Chondrocyte (in vitro differentiated cells): ENCODE measurements around the gene ZNF136. TPM values are rescaled to one million over a fixed set of nuclear protein-coding genes. Genes with fewer than 3 reads are reported as not detected.

Source experiments
- DNase-seq: peaks from one replicate; pipeline ENCODE4 v3.0.0; 2021; ENCODE audit warnings: mixed read lengths, low spot score
- H3K27ac Mint-ChIP-seq: one replicate; pipeline ENCODE4 v1.8.0; 2021; ENCODE audit warnings: mild to moderate bottlenecking, moderate library complexity, mixed read lengths; ENCODE audit not compliant: unreplicated experiment
- H3K27me3 Mint-ChIP-seq: 2 replicates; pipeline ENCODE4 v1.8.0; 2021; ENCODE audit warnings: low read depth, mixed read lengths
- H3K36me3 Mint-ChIP-seq: 2 replicates; pipeline ENCODE4 v1.8.0; 2021; ENCODE audit warnings: low read depth, mixed read lengths
- H3K4me1 Mint-ChIP-seq: 2 replicates; pipeline ENCODE4 v1.8.0; 2021; ENCODE audit warnings: low read depth, mild to moderate bottlenecking, mixed read lengths
- H3K4me3 Mint-ChIP-seq: one replicate; pipeline ENCODE4 v1.8.0; 2021; ENCODE audit warnings: mild to moderate bottlenecking, moderate library complexity, mixed read lengths; ENCODE audit not compliant: unreplicated experiment
- H3K9me3 Mint-ChIP-seq: 2 replicates; pipeline ENCODE4 v1.8.0; 2021; ENCODE audit warnings: low read depth, mixed read lengths
- total RNA-seq: library from RNA; stranded (reverse); gene quantifications from 3 replicates; pipeline ENCODE4 v1.2.1, GENCODE V29; 2021
- TF ChIP-seq, protein P1 (sequence below): fragments of 200-600 bp; sonication (generic); IDR thresholded peaks from 2 replicates; pipeline ENCODE4 v1.5.0; 2021; ENCODE audit warnings: antibody characterized with exemption, mild to moderate bottlenecking, moderate library complexity

The ZNF136 gene
- total RNA-seq, 1 donor from 2014 or later, result 7.1 TPM

DNA sequence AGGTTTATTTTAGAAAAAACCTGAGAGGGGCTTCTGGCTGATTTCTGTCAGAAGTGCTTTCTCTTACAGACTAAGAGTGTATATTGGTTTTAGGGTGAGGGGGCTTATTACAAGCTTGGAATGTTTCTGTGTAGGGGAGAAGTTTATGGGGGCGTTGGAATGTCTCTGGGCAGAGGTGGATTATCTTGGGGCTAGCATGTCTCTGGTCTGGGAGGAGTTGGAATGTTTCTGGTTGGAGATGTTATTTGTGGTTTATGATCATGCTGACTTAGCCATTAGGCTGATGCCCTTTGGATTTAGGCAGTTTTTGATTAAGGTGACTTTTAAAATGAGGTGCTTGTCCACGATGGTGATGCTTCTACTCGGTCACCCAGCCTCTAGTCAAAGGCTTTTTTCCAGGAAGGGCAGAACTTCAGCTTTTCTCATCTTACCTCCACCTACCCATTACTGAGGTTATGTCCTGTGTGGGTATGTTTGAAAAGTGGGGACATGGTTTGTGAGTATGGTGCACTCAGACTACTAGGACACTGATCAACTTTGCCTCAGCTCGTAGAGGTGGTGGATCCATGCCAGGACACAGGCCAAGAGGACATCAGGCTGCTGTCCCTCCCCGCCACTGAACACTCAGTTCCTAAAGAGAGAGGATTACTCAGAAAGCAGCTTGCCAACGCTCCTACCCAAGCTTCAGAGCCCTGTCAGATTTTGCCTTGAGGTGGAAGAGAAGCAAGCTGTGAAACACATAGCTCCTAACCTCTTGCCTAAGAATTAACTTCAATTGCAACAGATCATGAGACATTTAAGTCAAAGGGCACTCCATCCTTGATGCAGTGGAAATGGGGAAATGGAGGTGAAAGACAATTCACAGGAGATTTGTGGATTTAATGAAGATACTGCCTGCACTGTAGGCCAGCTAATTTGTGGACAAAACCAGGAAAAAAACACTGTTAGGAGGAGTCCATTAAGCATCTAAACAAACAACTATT is 68.1 kb downstream of the ZNF136 start:
- no peaks in the 10 kb centered on the region for H3K27me3 Mint-ChIP-seq
- H3K27ac Mint-ChIP-seq, result no peak overlapping the region
- H3K4me3 Mint-ChIP-seq, result no peak overlapping the region
- TF ChIP-seq, protein P1, sequence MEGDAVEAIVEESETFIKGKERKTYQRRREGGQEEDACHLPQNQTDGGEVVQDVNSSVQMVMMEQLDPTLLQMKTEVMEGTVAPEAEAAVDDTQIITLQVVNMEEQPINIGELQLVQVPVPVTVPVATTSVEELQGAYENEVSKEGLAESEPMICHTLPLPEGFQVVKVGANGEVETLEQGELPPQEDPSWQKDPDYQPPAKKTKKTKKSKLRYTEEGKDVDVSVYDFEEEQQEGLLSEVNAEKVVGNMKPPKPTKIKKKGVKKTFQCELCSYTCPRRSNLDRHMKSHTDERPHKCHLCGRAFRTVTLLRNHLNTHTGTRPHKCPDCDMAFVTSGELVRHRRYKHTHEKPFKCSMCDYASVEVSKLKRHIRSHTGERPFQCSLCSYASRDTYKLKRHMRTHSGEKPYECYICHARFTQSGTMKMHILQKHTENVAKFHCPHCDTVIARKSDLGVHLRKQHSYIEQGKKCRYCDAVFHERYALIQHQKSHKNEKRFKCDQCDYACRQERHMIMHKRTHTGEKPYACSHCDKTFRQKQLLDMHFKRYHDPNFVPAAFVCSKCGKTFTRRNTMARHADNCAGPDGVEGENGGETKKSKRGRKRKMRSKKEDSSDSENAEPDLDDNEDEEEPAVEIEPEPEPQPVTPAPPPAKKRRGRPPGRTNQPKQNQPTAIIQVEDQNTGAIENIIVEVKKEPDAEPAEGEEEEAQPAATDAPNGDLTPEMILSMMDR, result no peak
- peaks cover 55% of the 10 kb centered on the region for H3K9me3 Mint-ChIP-seq
- no peaks in the 10 kb centered on the region for H3K4me1 Mint-ChIP-seq
- DNase-seq, result no peak
- H3K36me3 Mint-ChIP-seq, result peaks cover 61% of the 10 kb centered on the region

DNA sequence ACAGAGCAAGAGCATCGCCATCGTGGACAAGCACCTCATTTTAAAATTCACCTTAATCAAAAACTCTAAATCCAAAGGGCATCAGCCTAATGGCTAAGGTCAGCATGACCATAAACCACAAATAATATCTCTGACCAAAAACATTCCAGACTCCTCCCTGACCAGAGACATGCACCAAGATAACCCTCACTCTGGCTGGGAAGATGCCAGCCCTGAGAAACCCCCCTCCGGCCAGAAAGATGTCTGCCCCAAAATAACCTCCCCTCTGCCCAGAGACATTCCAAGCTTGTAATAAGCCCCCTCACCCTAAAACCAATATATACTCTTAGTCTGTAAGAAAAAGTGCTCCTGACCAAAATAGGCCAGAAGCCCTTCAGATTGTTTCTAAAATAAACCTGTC is 70.1 kb downstream of the ZNF136 start:
- H3K27me3 Mint-ChIP-seq, result no peaks in the 10 kb centered on the region
- no peak for DNase-seq
- H3K4me1 Mint-ChIP-seq, result no peaks in the 10 kb centered on the region
- TF ChIP-seq, protein P1, result no peak
- peaks cover 59% of the 10 kb centered on the region for H3K9me3 Mint-ChIP-seq
- H3K4me3 Mint-ChIP-seq, result no peak overlapping the region
- peaks cover 62% of the 10 kb centered on the region for H3K36me3 Mint-ChIP-seq
- H3K27ac Mint-ChIP-seq, result no peak overlapping the region

DNA sequence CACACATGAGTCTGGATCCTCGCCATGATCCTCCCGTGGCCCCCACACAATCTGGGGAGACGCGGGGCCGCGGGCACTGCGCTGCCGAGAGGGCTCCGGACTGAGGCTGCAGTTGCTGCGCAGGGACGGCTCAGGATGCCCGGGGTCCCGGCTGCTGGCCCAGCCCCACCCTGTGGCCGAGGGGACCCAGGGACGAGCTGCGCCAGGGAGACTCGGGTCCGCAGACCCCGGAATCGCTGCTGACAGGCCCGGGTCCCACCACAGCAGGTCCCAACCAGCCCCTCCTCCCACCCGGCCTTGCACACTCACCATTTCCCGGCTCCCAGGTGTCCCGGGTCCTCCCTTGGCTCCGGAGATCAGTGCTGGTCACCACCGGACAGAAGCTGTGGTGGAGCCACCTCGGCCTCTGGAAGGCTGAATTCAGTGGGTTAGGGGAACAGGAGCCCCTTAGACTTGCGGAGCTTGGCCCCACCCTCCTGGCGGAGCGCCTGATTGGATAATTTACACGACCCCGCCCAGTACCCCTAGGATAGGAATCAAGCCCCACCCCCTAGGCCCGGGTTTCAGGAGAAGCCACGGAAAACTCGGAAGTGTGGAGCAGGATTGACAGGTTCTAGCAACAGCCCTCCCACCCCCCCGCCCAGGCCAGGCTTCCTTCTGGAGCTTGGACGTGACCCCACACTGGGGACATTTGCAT is 74.4 kb downstream of the ZNF136 start:
- H3K9me3 Mint-ChIP-seq, result peaks cover 43% of the 10 kb centered on the region
- no peak overlapping the region for H3K27ac Mint-ChIP-seq
- H3K4me1 Mint-ChIP-seq, result no peaks in the 10 kb centered on the region
- no peak for DNase-seq
- TF ChIP-seq, protein P1, result no peak
- no peaks in the 10 kb centered on the region for H3K27me3 Mint-ChIP-seq
- H3K4me3 Mint-ChIP-seq, result no peak overlapping the region
- H3K36me3 Mint-ChIP-seq, result peaks cover 46% of the 10 kb centered on the region

Other genes with a start within 250 kb of the ZNF136 start
- 4.8 to 8.1 TPM (median 5.5 TPM) in 3 replicates for gene ZNF700, start 238.0 kb upstream of the ZNF136 start, total RNA-seq
- gene ZNF763, start 198.1 kb upstream of the ZNF136 start, total RNA-seq, result 1.1 to 3.5 TPM (median 2.7 TPM) in 3 replicates
- 4.1 to 6.8 TPM (median 6.0 TPM) in 3 replicates for gene ZNF433, start 127.4 kb upstream of the ZNF136 start, total RNA-seq
- 0.26 to 0.32 TPM (median 0.31 TPM) in 3 replicates for gene ZNF878, start 110.1 kb upstream of the ZNF136 start, total RNA-seq
- gene ZNF844, start 98.4 kb upstream of the ZNF136 start, total RNA-seq, result 7.1 to 7.9 TPM (median 7.6 TPM) in 3 replicates
- gene ZNF20, start 22.7 kb upstream of the ZNF136 start, total RNA-seq, result 2.0 to 3.8 TPM (median 3.1 TPM) in 3 replicates
- gene ZNF625, start 6.4 kb upstream of the ZNF136 start, total RNA-seq, result 11.5 to 12.1 TPM (median 12.1 TPM) in 3 replicates
- 4.7 to 7.2 TPM (median 5.8 TPM) in 3 replicates for gene ZNF44, start 131.8 kb downstream of the ZNF136 start, total RNA-seq
- 1.2 to 2.5 TPM (median 2.5 TPM) in 3 replicates for gene ZNF563, start 170.5 kb downstream of the ZNF136 start, total RNA-seq
- gene ZNF442, start 202.6 kb downstream of the ZNF136 start, total RNA-seq, result 2.6 to 3.4 TPM (median 3.3 TPM) in 3 replicates
- 2.0 to 3.7 TPM (median 2.3 TPM) in 3 replicates for gene ZNF799, start 238.2 kb downstream of the ZNF136 start, total RNA-seq